SH-SY5Y (cell line): ENCODE measurements around the gene PADI4.

Experiments
- GATA2 ChIP-seq: IDR thresholded peaks from 2 replicates; pipeline ENCODE4 v1.6.1; 2011; ENCODE audit warnings: mild to moderate bottlenecking, low read depth, low read length
- GATA3 ChIP-seq: IDR thresholded peaks from 2 replicates; pipeline ENCODE4 v1.6.1; 2011; ENCODE audit warnings: low read depth, mild to moderate bottlenecking, low read length, moderate library complexity

Gene PADI4

DNA sequence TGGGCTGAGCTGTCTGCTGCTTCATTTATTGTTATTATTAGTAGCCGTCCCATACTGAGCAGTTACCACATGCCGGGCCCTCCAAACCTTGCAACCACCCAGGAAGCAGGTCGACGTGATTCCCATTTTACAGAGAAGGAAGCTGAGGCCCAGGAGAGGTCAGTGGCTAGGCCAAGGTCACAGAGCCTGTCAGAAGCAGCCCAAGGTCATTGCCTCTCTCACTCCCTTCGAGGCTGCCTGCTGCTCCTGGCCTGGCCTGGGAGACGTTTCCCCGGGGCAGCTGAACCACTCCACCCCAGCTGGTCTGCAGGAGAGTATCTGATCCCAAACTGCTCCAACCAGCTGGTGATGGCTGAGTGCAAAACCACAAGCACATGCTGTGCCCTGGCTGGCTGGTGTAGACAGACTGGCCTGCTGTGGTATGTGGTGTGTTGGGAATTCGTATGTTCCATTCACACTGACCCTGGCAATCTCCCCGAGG, 6.5 kb downstream of the PADI4 start:
- TF ChIP-seq GATA3 (no peak), GATA2 (no peak)

DNA sequence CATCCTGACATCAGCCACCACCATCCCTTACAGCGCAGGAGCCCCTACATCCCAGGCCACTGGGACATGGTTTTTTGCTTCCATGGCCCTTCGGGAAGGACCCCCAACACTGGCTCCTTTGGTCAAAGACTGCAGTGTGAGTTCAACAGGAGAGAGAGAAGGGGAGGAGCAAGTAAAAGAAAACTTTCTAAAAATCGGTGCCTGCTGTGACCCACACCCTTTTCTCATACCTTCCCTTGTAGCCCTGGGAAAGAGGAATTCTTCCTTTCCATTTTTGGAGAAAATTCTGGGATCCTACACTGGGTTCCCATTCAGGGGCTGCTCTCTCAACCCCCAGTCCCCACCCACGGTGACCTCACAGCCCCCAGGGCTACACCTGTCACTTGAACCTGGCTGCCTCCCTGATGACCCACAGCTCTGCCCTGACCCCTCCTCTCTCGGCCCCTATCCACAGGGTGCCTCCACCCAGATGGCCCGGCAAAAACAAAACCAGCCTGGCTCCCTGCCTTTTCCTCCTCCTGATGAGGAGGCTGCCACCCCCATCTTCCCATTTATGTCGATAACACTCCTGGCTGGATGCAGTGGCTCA, 7.6 kb downstream of the PADI4 start:
- TF ChIP-seq GATA3 (no peak), GATA2 (no peak)

DNA sequence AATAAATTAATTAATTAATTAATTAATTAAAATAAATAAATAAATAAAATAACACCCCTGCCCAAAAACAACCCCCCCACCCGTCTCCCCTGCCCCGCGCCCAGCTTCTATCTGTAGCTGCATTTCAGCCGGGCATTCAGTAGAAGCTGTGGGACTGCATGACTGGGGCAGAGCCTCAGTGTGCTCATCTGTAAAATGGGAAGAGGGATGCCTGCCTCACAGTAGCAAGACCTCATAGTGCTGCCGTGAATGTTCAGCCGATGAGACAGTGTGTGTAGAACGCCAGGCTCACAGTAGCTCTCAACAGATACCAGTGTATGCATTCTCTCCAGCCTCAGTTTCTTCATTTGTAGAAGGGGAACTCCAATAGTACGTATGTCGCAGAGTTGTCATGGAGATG, 8.7 kb downstream of the PADI4 start:
- TF ChIP-seq GATA3: no peak
- no peak for TF ChIP-seq GATA2

DNA sequence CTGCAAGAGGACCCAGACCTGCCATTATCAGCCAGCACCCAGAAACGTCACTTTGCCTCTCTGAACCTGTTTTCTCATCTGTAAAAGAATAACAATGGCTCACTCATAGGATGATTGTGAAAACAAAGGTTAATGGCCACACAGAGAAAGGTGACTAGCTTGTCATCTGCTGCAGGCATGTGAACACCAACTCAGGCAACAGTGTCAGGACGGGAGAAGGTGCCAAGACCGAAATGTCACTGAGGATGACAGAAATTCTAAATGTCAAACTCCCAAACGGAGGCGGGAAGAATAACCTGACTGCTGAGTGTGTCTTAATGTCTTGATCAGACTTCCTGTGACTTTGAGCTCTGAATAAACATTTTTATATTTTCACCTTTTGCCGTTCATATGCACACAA, 10.3 kb downstream of the PADI4 start:
- TF ChIP-seq GATA2: no peak
- TF ChIP-seq GATA3: no peak

DNA sequence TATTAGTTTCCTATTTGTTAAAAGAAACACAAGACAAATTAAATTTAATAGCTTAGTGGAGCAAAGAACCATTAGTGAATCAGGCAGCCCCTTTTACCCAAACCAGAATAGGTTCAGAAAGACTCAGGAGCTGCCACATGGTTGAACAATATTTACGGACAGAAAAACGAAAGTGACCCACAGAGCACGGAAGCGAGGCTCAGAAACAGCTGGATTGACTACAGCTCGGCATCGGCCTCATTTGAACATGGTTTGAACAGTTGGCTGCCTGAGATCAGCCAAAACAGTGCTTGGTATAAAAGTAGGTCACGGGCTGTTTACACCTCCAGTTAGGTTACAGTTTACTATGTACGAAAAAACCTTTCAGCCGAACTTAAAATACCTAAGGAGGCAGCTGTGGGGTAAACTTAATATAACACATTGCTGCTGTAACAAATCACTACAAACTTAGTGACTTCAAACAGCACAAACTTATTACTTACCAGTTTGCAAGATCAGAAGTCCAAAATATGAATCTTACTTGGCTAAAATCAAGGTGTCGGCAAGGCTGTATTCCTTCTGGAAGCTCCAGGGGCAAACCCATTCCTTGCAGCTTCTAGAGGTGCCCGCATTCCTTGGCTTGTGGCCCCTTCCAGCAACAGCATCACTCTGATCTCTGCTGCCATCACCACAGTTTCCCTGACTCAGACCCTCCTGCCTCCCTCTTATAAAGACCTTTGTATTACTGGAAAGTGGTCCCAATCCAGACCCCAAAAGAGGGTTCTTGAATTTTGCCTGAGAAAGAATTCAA, 11.8 kb downstream of the PADI4 start:
- TF ChIP-seq GATA2: no peak
- no peak for TF ChIP-seq GATA3

DNA sequence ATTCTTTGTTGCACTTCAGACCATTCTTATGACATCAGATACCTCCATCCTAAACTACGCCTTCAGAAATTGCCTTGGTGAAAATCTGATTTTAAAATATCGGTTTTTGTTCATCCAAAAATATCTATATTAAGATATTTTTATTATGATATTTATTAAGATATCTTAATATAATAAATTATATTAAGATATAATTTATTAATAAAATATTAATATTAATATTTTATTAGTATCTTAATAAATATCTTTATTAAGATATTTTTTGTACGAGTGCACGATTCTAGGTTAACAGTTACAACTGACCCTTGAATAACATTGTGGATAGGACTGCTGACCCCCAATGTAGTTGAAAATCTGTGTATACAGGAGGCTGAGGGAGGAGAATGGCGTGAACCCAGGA, 20.9 kb downstream of the PADI4 start:
- no peak for TF ChIP-seq GATA2
- no peak for TF ChIP-seq GATA3

DNA sequence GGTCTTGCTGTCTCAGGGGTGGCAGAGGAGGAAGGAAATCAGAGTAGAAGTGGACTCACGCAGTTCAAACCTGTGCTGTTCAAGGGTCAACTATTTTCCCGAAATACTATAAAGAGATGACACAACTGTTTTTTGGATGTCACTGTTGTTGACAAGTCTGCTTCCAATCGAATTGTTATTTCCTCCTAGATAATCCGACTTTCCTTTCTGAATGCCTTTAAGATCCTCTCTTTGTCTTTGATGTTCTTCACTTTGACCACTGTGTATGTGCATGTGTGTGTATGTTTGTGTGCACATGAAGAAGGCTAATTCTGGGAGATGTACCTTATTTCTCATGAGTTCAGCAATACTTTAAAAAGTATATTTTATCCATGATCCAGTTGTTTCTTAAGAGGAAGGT, 21.6 kb downstream of the PADI4 start:
- TF ChIP-seq GATA3 (no peak), GATA2 (no peak)

DNA sequence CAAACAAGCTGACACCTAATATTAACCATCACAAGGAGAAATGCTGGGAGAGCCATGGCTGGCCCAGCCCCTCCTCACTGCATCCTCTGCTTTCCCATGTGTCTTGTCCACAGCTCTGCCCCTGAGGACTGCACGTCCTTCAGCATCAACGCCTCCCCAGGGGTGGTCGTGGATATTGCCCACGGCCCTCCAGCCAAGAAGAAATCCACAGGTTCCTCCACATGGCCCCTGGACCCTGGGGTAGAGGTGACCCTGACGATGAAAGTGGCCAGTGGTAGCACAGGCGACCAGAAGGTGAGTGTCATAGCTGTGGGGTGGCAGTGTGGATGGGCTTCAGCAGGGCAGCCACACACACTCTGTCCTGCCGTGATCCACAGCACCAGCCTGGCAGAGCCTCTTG, 22.9 kb downstream of the PADI4 start:
- no peak for TF ChIP-seq GATA3

DNA sequence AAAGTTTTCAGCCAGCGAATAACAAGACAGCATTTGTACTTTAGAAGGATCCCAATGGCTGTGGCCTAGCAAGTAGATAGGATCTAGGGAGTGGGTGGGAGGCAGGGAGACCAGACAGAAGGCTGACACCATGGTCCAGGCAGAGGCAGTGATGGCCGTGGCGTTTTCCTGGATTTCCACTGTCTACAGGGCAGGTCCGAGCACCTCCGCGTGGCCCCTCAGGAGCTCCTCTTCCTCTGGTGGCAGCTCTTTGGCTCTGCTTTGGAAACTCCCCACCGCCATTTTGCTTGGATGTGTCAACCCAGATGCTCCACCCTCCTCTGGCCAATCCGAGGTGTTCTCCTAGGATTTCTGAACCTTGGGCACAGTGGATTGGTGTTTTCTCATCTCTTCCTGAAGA, 25.1 kb downstream of the PADI4 start:
- TF ChIP-seq GATA2: no peak
- no peak for TF ChIP-seq GATA3

DNA sequence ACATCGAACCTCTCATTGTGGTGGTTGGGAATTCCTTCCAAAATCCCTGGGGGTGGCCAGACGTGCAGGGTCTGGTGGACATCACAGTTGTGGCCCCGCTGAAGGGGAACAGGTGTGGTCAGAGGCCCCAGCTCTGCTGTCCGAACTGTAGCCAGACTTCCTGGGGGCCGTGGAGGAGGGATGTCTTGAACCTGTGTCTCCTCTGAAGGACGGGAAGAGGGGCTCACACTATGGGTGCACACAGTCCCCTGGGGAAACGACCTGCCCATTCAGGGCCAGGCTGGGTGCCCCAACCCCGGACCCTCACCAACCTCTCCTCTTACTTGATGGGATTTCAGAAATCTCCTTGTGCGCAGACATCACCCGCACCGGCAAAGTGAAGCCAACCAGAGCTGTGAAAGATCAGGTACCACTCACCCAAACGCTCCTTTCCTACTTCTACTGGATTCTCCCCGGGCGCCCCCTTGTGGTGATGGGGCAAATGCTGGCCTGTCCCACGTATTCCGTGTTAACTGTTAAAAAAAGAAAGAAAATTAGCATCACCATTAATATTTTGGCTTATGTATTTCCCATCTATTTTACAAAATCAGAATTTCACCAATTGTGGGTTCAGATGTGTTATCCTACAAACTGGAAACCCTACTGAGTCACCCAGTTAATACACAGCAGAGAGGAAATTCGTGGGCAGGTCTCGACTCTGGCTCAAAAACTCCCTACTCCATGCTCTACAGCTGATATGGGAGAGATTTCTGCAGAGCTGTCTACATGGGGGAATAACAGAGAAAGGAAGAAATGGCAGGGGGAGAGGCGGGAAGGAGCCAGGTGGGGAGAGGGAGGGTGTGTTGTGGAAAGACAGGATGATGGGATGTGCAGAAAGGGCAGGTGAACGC, 28.1 kb downstream of the PADI4 start:
- TF ChIP-seq GATA2: no peak
- TF ChIP-seq GATA3: no peak

DNA sequence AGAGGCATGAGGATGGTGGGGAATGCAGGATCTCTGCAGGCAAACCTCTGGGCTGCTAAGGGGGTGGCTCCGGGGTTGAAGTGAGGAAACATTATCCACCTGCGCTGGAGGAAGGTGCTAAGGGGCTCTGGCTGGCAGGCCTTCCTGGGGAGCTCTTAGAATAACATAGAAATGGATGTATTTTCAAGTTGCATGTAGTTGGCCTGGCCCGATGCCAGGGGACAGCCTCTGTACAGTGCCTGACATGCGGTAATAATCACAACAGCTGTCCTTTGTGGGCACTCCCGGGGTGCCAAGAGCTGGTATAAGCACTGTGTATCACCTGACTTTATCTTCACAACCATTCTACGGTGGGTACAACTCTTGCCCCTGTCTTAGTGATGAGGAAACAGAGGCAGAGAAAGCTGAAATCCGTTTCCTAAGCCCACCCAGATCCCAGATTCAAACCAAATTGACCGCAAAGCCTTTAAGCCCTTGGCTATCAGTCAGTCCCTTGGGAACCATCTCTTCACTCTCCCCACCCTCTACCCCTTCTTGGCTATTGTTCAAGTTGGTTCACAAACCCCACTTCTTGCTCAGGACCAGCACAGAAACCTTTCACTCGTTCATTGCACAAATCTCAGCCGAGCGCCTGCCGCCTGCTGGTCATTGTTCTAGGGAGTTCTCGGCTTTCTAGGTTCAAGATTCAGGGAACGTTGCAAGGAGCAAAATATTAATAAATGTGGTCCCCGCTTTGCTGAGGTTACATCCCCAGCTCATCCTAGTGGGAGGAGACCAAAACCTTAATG, 30.9 kb downstream of the PADI4 start:
- TF ChIP-seq GATA2 (no peak), GATA3 (no peak)

DNA sequence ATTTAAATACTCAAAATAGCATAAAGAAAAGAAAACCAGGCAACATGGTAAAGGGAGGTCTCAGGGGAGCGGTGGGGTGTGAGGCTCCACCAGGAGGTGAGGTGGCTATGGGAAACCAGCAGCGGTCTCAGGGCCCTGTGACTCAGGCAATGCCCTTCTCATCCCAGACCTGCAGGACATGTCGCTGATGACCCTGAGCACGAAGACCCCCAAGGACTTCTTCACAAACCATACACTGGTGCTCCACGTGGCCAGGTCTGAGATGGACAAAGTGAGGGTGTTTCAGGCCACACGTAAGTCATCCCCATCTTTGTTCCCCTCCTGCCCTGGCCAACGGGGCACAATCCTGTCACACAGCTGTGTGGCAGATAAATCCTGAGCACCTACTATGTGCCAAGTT, 31.5 kb downstream of the PADI4 start:
- TF ChIP-seq GATA2 (no peak), GATA3 (no peak)

DNA sequence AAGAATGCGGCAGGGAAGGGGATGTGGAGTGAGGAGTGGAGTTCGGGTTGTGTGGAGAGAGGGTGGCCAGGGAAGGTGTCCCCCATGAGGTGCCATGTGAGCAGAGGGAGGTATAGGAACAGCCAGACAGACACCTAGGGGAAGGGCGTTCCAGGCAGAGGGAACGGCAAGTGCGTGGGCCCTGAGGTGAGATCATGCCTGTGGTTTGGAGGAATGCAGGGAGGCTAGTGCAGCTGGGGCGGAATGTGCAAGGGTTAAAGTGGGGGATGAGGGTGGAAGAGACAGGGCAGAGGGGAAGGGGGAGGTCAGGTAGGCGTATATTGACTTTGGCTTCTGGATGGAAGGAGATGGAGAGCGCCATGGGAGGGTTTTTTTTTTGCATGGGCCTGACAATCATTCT, 32.4 kb downstream of the PADI4 start:
- no peak for TF ChIP-seq GATA2
- TF ChIP-seq GATA3: no peak

DNA sequence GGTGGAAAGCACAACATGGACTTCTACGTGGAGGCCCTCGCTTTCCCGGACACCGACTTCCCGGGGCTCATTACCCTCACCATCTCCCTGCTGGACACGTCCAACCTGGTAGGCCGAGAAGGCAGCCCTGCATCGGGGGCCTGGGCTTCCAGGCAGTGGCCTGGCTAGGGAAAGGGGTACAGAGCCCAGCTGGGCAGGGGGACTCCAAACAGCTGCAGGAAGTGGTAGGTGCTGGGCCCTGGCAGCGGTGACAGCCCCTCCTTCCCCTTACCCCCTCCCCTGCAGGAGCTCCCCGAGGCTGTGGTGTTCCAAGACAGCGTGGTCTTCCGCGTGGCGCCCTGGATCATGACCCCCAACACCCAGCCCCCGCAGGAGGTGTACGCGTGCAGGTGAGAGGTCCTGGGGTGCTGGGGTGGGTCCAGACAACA, 34.0 kb downstream of the PADI4 start:
- TF ChIP-seq GATA2 (no peak), GATA3 (no peak)
